H7 (cell line): ENCODE results near the gene CYP2A6. TPM values are rescaled to one million over a fixed set of nuclear protein-coding genes. Genes with fewer than 3 reads are reported as not detected.
"Not testable (repeated sequence)": the region's sequence is repeated elsewhere in the genome, so short reads cannot be mapped to it uniquely, and the experiment has no call there.

Source experiments
- DNase-seq: peaks from one replicate; pipeline ENCODE4 v3.0.0; 2012
- H3K27me3 ChIP-seq: 2 replicates; pipeline ENCODE4 v1.6.0; 2011; ENCODE audit warnings: mild to moderate bottlenecking, low read length; ENCODE audit not compliant: control insufficient read depth, insufficient read depth
- H3K36me3 ChIP-seq: replicated peaks from 2 replicates; pipeline ENCODE4 v1.5.1; 2011; ENCODE audit warnings: low read length; ENCODE audit not compliant: control insufficient read depth, insufficient read depth
- H3K4me3 ChIP-seq: 2 replicates; pipeline ENCODE4 v1.5.1; 2011; ENCODE audit warnings: low read depth, mild to moderate bottlenecking, control low read depth, low read length, moderate library complexity; ENCODE audit not compliant: insufficient read depth
- total RNA-seq: library from RNA; depleted of rRNA; stranded (reverse); fragments of >200 nt; shearing (Covaris generic); gene quantifications from 2 replicates; pipeline ENCODE4 v1.2.3, GENCODE V29; 2014

The CYP2A6 gene
- total RNA-seq, 1 experiment from 2014 or later = not detected

DNA sequence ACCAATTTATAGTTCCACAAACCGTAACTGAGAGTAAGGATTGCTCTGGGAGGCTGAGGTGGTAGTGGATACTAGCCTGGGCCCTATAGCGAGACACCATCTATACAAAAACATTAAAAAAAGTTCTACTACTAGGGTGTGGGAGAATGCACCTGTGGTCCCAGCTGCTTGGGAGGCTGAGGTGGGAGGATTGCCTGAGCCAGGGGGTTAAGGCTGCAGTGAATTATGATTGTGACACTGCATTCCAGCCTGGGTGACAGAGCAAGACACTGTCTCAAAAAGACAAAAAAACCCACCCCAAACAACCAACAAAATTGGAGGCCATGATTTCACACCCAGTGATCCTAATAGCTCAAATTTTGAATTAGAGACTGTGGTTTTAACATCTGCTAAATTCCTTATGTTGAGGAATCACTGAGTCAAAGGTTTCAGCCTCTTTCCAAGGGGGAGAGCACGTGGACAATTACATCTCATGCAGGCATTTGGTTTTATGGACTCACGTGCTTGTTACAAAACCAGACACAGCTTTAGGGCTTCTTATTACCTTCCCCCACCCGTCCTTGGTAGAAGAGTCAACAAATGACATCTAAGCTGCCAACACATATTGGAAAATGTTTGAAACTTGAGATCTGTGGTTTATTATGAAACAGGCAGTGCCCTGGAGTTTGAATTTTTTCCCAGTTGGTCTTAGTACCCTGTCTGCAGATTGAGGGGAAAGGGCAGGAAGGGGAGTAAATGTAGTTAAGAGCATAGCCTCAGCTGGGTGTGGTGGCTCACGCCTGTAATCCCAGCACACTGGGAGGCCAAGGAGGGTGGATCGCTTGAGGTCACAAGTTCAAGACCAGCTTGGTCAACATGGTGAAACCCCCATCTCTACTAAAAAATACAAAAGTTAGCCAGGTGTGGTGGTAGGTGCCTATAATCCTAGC, 18.5 kb downstream of the CYP2A6 start:
- no peaks in the 10 kb centered on the region for H3K36me3 ChIP-seq
- no peaks in the 10 kb centered on the region for H3K27me3 ChIP-seq
- H3K4me3 ChIP-seq = no peak overlapping the region
- no peak for DNase-seq

GRCh38 chr19:40830741-40831140, 19.5 kb downstream of the CYP2A6 start:
- not testable (repeated sequence) for H3K4me3 ChIP-seq, H3K36me3 ChIP-seq, H3K27me3 ChIP-seq, DNase-seq

DNA sequence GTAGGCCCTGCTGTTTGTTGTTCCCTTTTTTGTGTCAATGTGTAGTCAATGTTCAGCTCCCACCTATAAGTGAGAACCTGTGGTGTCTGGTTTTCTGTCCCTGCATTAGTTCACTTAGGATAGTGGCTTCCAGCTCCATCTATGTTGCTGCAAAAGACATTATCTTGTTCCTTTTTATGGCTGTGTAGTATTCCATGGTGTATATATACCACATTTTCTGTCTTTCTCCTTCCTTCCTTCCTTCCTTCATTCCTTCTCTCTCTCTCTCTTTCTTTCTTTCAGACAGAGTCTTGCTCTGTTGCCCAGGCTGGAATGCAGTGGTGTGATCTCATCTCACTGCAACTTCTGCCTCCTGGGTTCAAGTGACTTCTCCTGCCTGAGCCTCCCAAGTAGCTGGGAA, 21.0 kb downstream of the CYP2A6 start:
- Histone ChIP-seq H3K4me3 (no peak overlapping the region), H3K27me3 (no peaks in the 10 kb centered on the region), H3K36me3 (no peaks in the 10 kb centered on the region)
- no peak for DNase-seq

DNA sequence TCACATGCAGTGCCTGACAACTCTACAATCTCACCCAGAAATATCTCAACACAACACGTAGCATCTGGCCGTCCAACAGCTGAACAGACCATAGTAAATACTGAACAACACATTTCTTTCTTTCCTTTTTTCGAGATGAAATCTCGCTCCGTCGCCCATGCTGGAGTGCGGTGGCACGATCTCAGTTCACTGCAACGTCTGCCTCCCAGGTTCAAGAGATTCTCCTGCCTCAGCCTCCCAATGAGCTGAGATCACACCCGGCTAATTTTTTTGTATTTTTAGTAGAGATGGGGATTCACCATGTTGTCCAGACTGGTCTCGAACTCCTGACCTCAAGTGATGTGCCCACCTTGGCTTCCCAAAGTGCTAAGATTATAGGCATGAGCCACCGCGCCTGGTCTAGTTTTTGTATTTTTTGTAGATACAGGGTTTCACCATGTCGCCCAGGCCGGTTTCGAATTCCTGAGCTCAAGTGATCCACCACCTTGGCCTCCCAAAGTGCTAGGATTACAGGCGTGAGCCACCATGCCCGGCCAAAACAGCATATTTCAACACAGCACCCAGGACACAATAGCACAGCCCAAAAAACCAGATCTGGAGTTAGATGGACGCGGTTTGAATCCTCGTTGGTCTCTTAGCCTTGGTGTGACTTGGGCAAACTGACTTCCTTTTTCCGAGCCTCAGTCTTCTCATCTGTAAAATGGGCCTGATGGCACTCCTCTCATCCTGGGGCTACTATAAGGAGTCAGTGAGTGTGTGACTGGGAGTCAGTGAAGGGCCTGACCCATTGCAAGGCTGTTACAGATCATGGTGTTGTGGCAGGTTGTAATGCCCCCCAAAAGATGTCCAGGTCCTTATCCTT, 22.6 kb downstream of the CYP2A6 start:
- H3K4me3 ChIP-seq = no peak overlapping the region
- no peaks in the 10 kb centered on the region for H3K36me3 ChIP-seq
- H3K27me3 ChIP-seq = no peaks in the 10 kb centered on the region
- no peak for DNase-seq

DNA sequence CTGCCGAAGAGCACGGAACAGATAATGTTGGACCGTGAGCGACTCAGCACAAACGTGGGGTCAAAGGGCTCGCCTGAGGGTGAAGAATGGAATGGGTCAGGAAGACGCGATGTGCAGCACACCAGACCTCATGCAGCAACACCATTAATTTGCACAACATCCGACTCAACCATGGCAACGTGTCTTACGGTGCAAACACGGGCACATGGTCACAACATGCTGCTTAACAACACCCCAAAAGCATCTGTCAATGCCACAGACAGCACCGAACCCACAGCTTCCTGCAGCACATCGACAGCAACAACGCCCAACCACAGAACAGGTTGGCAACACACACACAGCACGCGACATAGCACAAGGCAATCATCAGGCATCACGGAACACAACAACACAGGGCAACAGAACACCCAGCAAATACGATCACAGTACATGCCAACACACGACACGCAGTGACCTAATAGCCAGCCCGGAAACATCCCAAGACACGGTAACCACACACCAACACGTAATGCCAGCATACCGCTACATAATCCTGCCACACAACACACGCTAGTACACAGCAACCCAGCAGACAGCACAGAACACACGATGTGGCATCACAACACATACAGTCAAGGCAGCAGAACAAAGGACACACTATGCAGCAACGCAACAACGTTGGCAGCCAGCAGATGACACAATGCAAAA, 23.4 kb downstream of the CYP2A6 start:
- not testable (repeated sequence) for DNase-seq, H3K27me3 ChIP-seq, H3K4me3 ChIP-seq, H3K36me3 ChIP-seq

- H3K36me3 ChIP-seq, H3K27me3 ChIP-seq, H3K4me3 ChIP-seq: not testable (repeated sequence)
Observed at GRCh38 chr19:40826312-40826698, 23.9 kb downstream of the CYP2A6 start.

GRCh38 chr19:40825460-40826095, 24.7 kb downstream of the CYP2A6 start:
- DNase-seq, H3K4me3 ChIP-seq, H3K36me3 ChIP-seq, H3K27me3 ChIP-seq: not testable (repeated sequence)

More at GRCh38 chr19:40826312-40826698, 23.9 kb downstream of the CYP2A6 start:
- DNase-seq = not testable (repeated sequence)

DNA sequence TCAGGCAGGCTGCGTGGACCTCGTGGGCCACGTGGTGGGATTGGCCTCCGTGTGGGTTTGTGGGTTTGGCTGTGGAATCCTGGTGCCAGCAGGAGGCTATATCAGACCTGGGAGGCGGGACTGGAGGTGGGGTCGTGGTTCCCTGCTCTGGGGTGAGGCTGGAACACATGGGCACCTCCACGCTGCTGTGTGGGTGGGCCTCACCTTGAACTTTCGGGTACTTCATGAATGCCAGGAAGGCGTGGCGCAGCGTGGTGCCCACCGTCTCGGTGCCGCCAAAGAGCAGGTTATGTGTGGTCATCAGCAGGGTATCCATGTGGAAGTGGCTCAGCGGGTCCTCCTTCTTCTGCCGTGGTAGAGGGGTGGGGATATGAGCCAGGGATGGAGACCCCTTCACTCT, 25.3 kb downstream of the CYP2A6 start:
- DNase-seq = peak; percentile 13
- H3K4me3 ChIP-seq, H3K27me3 ChIP-seq, H3K36me3 ChIP-seq: not testable (repeated sequence)

DNA sequence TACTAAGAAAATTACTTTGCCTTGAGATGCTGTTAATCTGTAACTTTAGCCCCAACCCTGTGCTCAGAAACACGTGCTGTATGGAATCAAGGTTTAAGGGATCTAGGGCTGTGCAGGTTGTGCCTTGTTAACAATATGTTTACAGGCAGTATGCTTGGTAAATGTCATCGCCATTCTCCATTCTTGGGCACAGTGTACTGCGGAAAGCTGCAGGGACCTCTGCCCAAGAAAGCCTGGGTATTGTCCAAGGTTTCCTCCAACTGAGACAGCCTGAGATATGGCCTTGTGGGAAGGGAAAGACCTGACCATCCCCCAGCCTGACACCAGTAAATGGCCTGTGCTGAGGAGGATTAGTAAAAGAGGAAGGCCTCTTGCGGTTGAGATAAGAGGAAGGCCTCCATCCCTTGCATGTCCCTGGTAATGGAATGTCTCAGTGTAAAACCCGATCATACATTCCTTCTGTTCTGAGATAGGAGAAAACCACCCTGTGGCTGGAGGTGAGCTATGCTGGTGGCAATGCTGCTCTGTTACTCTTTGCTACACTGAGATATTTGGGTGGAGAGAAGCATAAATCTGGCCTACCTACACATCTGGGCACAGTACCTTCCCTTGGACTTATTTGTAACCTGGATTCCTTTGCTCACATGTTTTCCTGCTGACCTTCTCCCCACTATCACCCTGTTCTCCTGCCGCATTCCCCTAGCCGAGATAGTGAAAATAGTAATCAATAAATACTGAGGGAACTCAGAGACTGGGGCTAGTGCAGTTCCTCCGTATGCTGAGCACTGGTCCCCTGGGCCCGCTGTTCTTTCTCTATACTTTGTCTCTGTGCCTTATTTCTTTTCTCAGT, 27.3 kb downstream of the CYP2A6 start:
- DNase-seq, H3K27me3 ChIP-seq, H3K4me3 ChIP-seq, H3K36me3 ChIP-seq: not testable (repeated sequence)

- no peaks in the 10 kb centered on the region for H3K36me3 ChIP-seq
- H3K27me3 ChIP-seq = peaks cover 2% of the 10 kb centered on the region
- DNase-seq = no peak
- no peak overlapping the region for H3K4me3 ChIP-seq
Observed at GRCh38 chr19:40822161-40822560, 28.1 kb downstream of the CYP2A6 start.

GRCh38 chr19:40819479-40820234, 30.6 kb downstream of the CYP2A6 start:
- H3K27me3 ChIP-seq, H3K36me3 ChIP-seq, H3K4me3 ChIP-seq: not testable (repeated sequence)
- DNase-seq = peak; percentile 40

GRCh38 chr19:40818480-40819399, 31.5 kb downstream of the CYP2A6 start:
- H3K4me3 ChIP-seq = peak overlapping the region; percentile 15; the same call in 1 of the 2 replicates
- not testable (repeated sequence) for H3K36me3 ChIP-seq, H3K27me3 ChIP-seq
- DNase-seq = peak; percentile 60
